WTC11 (cell line): ENCODE measurements around the gene SLC22A13. TPM values are rescaled to one million over a fixed set of nuclear protein-coding genes. Genes with fewer than 3 reads are reported as not detected.

ENCODE experiments used
- ATAC-seq: fragments of 200-7000 bp; cut with Tn5 transposase; 2 replicates; pipeline ENCODE4 v1.10.0; 2021; ENCODE audit warnings: mild to moderate bottlenecking, moderate library complexity
- CTCF ChIA-PET: fragments of 300-600 bp; sonication (Branson Sonifier 250); formaldehyde crosslinking; loops from one replicate; lab custom pipeline; 2021; ENCODE audit warnings: antibody characterized with exemption; lab: Charles Lee
- POLR2A ChIA-PET: fragments of 350-600 bp; sonication (Branson Sonifier 250); formaldehyde crosslinking; loops from one replicate; lab custom pipeline; 2021; ENCODE audit warnings: antibody characterized with exemption; lab: Charles Lee
- DNase-seq: peaks from one replicate; pipeline ENCODE4 v3.0.0; 2021; ENCODE audit warnings: low spot score
- H3K27ac Mint-ChIP-seq: 2 replicates; pipeline ENCODE4 v1.8.0; 2021; ENCODE audit warnings: mixed read lengths
- H3K27me3 Mint-ChIP-seq: 2 replicates; pipeline ENCODE4 v1.8.0; 2021; ENCODE audit warnings: low read depth, mild to moderate bottlenecking, moderate library complexity, mixed read lengths
- H3K36me3 Mint-ChIP-seq: 2 replicates; pipeline ENCODE4 v1.8.0; 2021; ENCODE audit warnings: mixed read lengths
- H3K4me1 Mint-ChIP-seq: 2 replicates; pipeline ENCODE4 v1.8.0; 2022; ENCODE audit warnings: mixed read lengths
- H3K4me3 Mint-ChIP-seq: 2 replicates; pipeline ENCODE4 v1.8.0; 2021; ENCODE audit warnings: mild to moderate bottlenecking, moderate library complexity, mixed read lengths
- H3K9me3 Mint-ChIP-seq: 2 replicates; pipeline ENCODE4 v1.8.0; 2021; ENCODE audit warnings: mixed read lengths
- AR ChIP-seq: fragments of 250-450 bp; sonication (Bioruptor Pico); IDR thresholded peaks from 2 replicates; pipeline ENCODE4 v1.9.0; 2021; ENCODE audit warnings: mild to moderate bottlenecking
- ARID4B ChIP-seq: sonication (generic); formaldehyde crosslinking; IDR thresholded peaks from 2 replicates; pipeline ENCODE4 v1.8.0; 2023; ENCODE audit warnings: missing genetic modification reagents, mild to moderate bottlenecking, borderline replicate concordance
- E2F4 ChIP-seq: sonication (generic); formaldehyde crosslinking; IDR thresholded peaks from 2 replicates; pipeline ENCODE4 v1.8.1; 2022; ENCODE audit warnings: low read depth, mild to moderate bottlenecking, moderate library complexity, missing genetic modification reagents, borderline replicate concordance
- ERG ChIP-seq: fragments of 250-450 bp; sonication (Bioruptor Pico); IDR thresholded peaks from 2 replicates; pipeline ENCODE4 v1.8.0; 2021; ENCODE audit warnings: mild to moderate bottlenecking
- FOXJ3 ChIP-seq: sonication (generic); formaldehyde crosslinking; IDR thresholded peaks from 2 replicates; pipeline ENCODE4 v1.9.0; 2021; ENCODE audit warnings: missing genetic modification reagents, mild to moderate bottlenecking, borderline replicate concordance
- FOXP1 ChIP-seq: sonication (generic); formaldehyde crosslinking; IDR thresholded peaks from 2 replicates; pipeline ENCODE4 v1.8.0; 2022; ENCODE audit warnings: missing genetic modification reagents, mild to moderate bottlenecking, moderate library complexity, borderline replicate concordance
- GABPB1 ChIP-seq: sonication (generic); formaldehyde crosslinking; IDR thresholded peaks from 2 replicates; pipeline ENCODE4 v1.8.1; 2023; ENCODE audit warnings: mild to moderate bottlenecking, missing genetic modification reagents
- HMGA2 ChIP-seq: fragments of 250-450 bp; sonication (Bioruptor Pico); IDR thresholded peaks from 2 replicates; pipeline ENCODE4 v1.4.0; 2021; ENCODE audit warnings: mild to moderate bottlenecking, moderate library complexity
- HMGXB4 ChIP-seq: sonication (generic); formaldehyde crosslinking; IDR thresholded peaks from 2 replicates; pipeline ENCODE4 v1.8.1; 2023; ENCODE audit warnings: mild to moderate bottlenecking, moderate library complexity, missing genetic modification reagents
- MAX ChIP-seq: sonication (generic); formaldehyde crosslinking; IDR thresholded peaks from 2 replicates; pipeline ENCODE4 v1.8.0; 2022; ENCODE audit warnings: mild to moderate bottlenecking, missing genetic modification reagents
- MYBL2 ChIP-seq: sonication (generic); formaldehyde crosslinking; IDR thresholded peaks from 2 replicates; pipeline ENCODE4 v1.8.1; 2023; ENCODE audit warnings: mild to moderate bottlenecking, moderate library complexity, missing genetic modification reagents
- NFE2L1 ChIP-seq: sonication (generic); formaldehyde crosslinking; IDR thresholded peaks from 2 replicates; pipeline ENCODE4 v1.8.1; 2023; ENCODE audit warnings: missing genetic modification reagents
- NR2C2 ChIP-seq: sonication (generic); formaldehyde crosslinking; IDR thresholded peaks from 2 replicates; pipeline ENCODE4 v1.8.0; 2022; ENCODE audit warnings: mild to moderate bottlenecking, missing genetic modification reagents
- NR3C1 ChIP-seq: sonication (generic); formaldehyde crosslinking; conservative IDR thresholded peaks from 2 replicates; pipeline ENCODE4 v1.8.1; 2023; ENCODE audit warnings: low read depth, mild to moderate bottlenecking, missing genetic modification reagents
- SMAD4 ChIP-seq: sonication (generic); formaldehyde crosslinking; IDR thresholded peaks from 2 replicates; pipeline ENCODE4 v1.8.0; 2022; ENCODE audit warnings: mild to moderate bottlenecking, missing genetic modification reagents
- SOX15 ChIP-seq: fragments of 250-450 bp; sonication (Bioruptor Pico); IDR thresholded peaks from 2 replicates; pipeline ENCODE4 v1.9.0; 2021; ENCODE audit warnings: mild to moderate bottlenecking
- TP53 ChIP-seq: sonication (generic); formaldehyde crosslinking; IDR thresholded peaks from 2 replicates; pipeline ENCODE4 v1.8.1; 2023; ENCODE audit warnings: mild to moderate bottlenecking, missing genetic modification reagents
- ZNF232 ChIP-seq: sonication (generic); formaldehyde crosslinking; IDR thresholded peaks from 2 replicates; pipeline ENCODE4 v1.8.0; 2022; ENCODE audit warnings: mild to moderate bottlenecking, missing genetic modification reagents
- ZNF263 ChIP-seq: sonication (generic); formaldehyde crosslinking; IDR thresholded peaks from 2 replicates; pipeline ENCODE4 v1.8.1; 2022; ENCODE audit warnings: low read depth, mild to moderate bottlenecking, moderate library complexity, missing genetic modification reagents
- ZNF416 ChIP-seq: fragments of 250-450 bp; sonication (Bioruptor Pico); IDR thresholded peaks from 2 replicates; pipeline ENCODE4 v1.9.0; 2021; ENCODE audit warnings: mild to moderate bottlenecking, inconsistent platforms
- ZNF512 ChIP-seq: sonication (generic); formaldehyde crosslinking; IDR thresholded peaks from 2 replicates; pipeline ENCODE4 v1.8.1; 2022; ENCODE audit warnings: missing genetic modification reagents, borderline replicate concordance
- total RNA-seq: library from RNA; stranded (reverse); gene quantifications from 3 replicates; pipeline ENCODE4 v1.2.3, GENCODE V29; 2021

Gene SLC22A13
- total RNA-seq, 1 experiment from 2014 or later: 0.42 TPM

- TF ChIP-seq AR (no peak), ZNF416 (CRISPR knock-in tag) (no peak)
- TF ChIP-seq, all 79 proteins: peak for 0
Measured at GRCh38 chr3:38316356-38317191, 51.0 kb downstream of the SLC22A13 start (continued).

GRCh38 chr3:38317192-38317759, 51.7 kb downstream of the SLC22A13 start:
- DNase-seq (no peak), ATAC-seq (no peak)
- Mint-ChIP-seq H3K27ac (no peak overlapping the region), H3K36me3 (no peaks in the 10 kb centered on the region), H3K9me3 (peaks cover 8% of the 10 kb centered on the region), H3K4me1 (peaks cover 6% of the 10 kb centered on the region; the same call in 1 of the 2 replicates), H3K4me3 (no peak overlapping the region), H3K27me3 (no peaks in the 10 kb centered on the region; the same call in 1 of the 2 replicates)
- CTCF ChIA-PET: interaction anchor here (1.3 kb wide), 1 partner anchor 19 kb away, joined by 3 read pairs; no protein-coding TSS in a partner anchor
- POLR2A ChIA-PET: no interaction called here
- TF ChIP-seq HMGXB4 (CRISPR knock-in tag): no peak
- TF ChIP-seq HMGA2 (CRISPR knock-in tag): no peak
- TF ChIP-seq E2F4 (CRISPR knock-in tag): no peak
- no peak for TF ChIP-seq NR2C2 (CRISPR knock-in tag)
- TF ChIP-seq ZNF512: no peak
- TF ChIP-seq FOXJ3 (CRISPR knock-in tag): no peak
- no peak for TF ChIP-seq ERG (CRISPR knock-in tag)
- TF ChIP-seq ARID4B: no peak
- no peak for TF ChIP-seq GABPB1 (CRISPR knock-in tag)
- no peak for TF ChIP-seq SMAD4 (CRISPR knock-in tag)
- no peak for TF ChIP-seq MAX (CRISPR knock-in tag)
- TF ChIP-seq NFE2L1: no peak
- no peak for TF ChIP-seq TP53 (CRISPR knock-in tag)
- no peak for TF ChIP-seq NR3C1 (CRISPR knock-in tag)
- TF ChIP-seq ZNF263 (CRISPR knock-in tag): no peak
- TF ChIP-seq SOX15: no peak
- TF ChIP-seq MYBL2 (CRISPR knock-in tag): no peak
- TF ChIP-seq ZNF232 (CRISPR knock-in tag): no peak
- no peak for TF ChIP-seq FOXP1 (CRISPR knock-in tag)
